ENCODE measurements around the gene TBC1D10B. TPM values are rescaled to one million over a fixed set of nuclear protein-coding genes. Genes with fewer than 3 reads are reported as not detected.
"Not testable (repeated sequence)": the region's sequence is repeated elsewhere in the genome, so short reads cannot be mapped to it uniquely, and the experiment has no call there.

The TBC1D10B gene
- total RNA-seq, 6 experiments from 2014 or later, result 44.6 to 51.6 (median 46.3) TPM

DNA sequence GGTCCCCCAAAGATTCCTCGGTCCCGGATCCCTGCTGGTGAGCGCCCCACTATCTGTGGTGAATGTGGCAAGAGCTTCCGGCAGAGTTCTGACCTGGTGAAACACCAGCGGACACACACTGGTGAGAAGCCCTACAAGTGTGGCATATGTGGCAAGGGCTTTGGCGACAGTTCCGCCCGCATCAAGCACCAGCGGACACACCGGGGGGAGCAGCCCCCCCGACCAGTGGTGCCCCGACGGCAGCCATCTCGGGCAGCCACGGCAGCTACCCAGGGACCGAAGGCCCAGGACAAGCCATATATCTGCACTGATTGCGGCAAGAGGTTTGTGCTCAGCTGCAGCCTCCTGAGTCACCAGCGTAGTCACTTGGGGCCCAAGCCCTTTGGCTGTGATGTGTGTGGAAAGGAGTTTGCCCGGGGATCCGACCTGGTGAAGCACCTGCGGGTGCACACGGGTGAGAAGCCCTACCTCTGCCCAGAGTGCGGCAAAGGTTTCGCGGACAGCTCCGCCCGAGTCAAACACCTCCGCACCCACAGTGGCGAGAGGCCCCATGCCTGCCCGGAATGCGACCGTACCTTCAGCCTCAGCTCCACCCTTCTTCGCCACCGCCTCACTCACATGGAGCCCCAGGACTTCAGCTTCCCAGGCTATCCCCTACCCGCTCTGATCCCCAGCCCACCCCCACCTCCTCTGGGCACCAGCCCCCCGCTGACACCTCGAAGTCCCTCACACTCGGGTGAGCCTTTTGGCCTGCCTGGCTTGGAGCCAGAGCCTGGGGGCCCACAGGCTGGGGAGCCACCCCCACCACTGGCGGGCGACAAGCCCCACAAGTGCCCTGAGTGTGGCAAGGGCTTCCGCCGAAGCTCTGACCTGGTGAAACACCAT, 27.7 kb upstream of the TBC1D10B start:
- H3K36me3 Mint-ChIP-seq (ENCODE audit: low read depth), result no peaks in the 10 kb centered on the region
- no peak for DNase-seq
- peaks cover 46% of the 10 kb centered on the region for H3K4me1 Mint-ChIP-seq (ENCODE audit: low read depth)
- TF ChIP-seq, protein P1, sequence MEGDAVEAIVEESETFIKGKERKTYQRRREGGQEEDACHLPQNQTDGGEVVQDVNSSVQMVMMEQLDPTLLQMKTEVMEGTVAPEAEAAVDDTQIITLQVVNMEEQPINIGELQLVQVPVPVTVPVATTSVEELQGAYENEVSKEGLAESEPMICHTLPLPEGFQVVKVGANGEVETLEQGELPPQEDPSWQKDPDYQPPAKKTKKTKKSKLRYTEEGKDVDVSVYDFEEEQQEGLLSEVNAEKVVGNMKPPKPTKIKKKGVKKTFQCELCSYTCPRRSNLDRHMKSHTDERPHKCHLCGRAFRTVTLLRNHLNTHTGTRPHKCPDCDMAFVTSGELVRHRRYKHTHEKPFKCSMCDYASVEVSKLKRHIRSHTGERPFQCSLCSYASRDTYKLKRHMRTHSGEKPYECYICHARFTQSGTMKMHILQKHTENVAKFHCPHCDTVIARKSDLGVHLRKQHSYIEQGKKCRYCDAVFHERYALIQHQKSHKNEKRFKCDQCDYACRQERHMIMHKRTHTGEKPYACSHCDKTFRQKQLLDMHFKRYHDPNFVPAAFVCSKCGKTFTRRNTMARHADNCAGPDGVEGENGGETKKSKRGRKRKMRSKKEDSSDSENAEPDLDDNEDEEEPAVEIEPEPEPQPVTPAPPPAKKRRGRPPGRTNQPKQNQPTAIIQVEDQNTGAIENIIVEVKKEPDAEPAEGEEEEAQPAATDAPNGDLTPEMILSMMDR (IDR thresholded peaks at IDR 0.05), result no peak
- H3K27me3 Mint-ChIP-seq (ENCODE audit: insufficient read depth), result no peaks in the 10 kb centered on the region
- H3K4me3 Mint-ChIP-seq, result no peak overlapping the region
- no peak overlapping the region for H3K27ac Mint-ChIP-seq
- H3K9me3 Mint-ChIP-seq, result no peaks in the 10 kb centered on the region

DNA sequence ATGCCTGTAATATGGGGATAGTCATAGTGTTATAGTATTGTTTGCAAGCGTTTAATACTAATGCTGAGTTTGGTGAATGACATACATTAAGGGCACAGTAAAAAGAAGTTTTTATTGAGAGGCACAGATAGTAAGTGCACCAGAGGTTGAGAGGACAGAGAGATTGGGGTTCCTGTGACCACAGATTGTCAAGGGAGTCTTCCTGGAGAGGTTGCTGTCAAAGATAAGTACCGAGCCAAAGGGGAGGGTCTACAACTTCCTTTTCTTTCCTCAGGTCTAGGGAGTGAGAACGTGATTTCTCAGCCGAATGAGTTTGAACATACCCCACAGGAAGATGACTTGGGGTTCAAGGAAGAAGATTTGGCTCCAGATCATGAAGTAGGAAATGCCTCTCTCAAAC, 26.8 kb upstream of the TBC1D10B start:
- H3K4me1 Mint-ChIP-seq (ENCODE audit: low read depth), result peaks cover 46% of the 10 kb centered on the region
- no peak overlapping the region for H3K4me3 Mint-ChIP-seq
- no peak for DNase-seq
- no peak overlapping the region for H3K27ac Mint-ChIP-seq
- no peaks in the 10 kb centered on the region for H3K27me3 Mint-ChIP-seq (ENCODE audit: insufficient read depth)
- no peaks in the 10 kb centered on the region for H3K9me3 Mint-ChIP-seq
- TF ChIP-seq, protein P1 (IDR thresholded peaks at IDR 0.05), result no peak
- H3K36me3 Mint-ChIP-seq (ENCODE audit: low read depth), result no peaks in the 10 kb centered on the region

DNA sequence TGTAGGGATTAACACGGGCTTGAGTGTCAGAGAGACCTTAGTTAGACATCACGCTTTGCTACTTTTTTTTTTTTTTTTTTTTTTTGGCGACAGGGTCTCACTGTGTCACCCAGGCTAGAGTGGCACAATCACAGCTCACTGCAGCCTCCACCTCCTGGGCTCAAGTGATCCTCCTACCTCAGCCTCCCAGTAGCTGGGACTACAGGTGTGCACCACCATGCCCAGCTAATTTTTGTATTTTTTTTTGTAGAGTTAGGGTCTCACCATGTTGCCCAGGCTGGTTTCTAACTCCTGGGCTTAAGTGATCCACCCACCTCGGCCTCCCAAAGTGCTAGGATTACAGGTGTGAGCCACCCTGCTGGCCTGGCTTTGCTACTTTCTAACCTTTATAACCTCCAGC, 26.3 kb upstream of the TBC1D10B start:
- not testable (repeated sequence) for DNase-seq; H3K27me3 Mint-ChIP-seq (ENCODE audit: insufficient read depth); H3K27ac Mint-ChIP-seq; H3K36me3 Mint-ChIP-seq (ENCODE audit: low read depth); H3K9me3 Mint-ChIP-seq
- peak overlapping the region; percentile 89; the same call in 1 of the 2 replicates for H3K4me3 Mint-ChIP-seq
- peaks cover 42% of the 10 kb centered on the region for H3K4me1 Mint-ChIP-seq (ENCODE audit: low read depth)

DNA sequence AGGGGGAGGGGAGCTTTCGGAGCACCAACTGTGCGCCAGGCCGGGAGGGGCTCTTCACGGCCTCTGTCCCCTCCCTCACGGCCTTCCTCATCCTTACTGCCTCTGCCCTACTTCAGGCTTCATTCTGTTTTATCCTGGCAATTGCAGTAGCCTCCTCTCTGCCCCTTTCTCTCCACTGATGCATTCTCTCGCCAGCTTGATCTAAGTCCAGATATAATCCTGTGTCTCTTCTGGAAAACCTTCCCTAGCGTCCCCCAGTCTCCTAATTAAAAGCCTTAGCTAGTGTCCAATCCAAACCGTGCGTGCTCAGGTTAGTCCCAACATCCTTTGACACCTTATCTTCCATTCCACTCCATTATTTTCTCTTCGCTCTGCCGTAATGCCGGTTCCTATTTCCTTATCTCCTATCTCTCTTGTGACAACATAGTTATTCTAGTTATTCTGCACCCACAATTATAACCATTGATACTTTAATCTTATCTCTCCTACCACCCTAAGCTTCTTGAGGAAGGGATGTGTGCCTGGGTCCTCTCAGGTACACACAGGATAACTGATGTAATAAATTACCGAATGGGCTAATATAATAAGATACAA, 25.8 kb upstream of the TBC1D10B start:
- Mint-ChIP-seq H3K27me3 (ENCODE audit: insufficient read depth) (no peaks in the 10 kb centered on the region; the same call in 1 of the 2 replicates), H3K4me3 (peak overlapping the region; percentile 89), H3K36me3 (ENCODE audit: low read depth) (no peaks in the 10 kb centered on the region), H3K4me1 (ENCODE audit: low read depth) (peaks cover 38% of the 10 kb centered on the region), H3K27ac (peak overlapping the region; percentile 62), H3K9me3 (no peaks in the 10 kb centered on the region)
- no peak for DNase-seq
- TF ChIP-seq, protein P1 (IDR thresholded peaks at IDR 0.05), result no peak

DNA sequence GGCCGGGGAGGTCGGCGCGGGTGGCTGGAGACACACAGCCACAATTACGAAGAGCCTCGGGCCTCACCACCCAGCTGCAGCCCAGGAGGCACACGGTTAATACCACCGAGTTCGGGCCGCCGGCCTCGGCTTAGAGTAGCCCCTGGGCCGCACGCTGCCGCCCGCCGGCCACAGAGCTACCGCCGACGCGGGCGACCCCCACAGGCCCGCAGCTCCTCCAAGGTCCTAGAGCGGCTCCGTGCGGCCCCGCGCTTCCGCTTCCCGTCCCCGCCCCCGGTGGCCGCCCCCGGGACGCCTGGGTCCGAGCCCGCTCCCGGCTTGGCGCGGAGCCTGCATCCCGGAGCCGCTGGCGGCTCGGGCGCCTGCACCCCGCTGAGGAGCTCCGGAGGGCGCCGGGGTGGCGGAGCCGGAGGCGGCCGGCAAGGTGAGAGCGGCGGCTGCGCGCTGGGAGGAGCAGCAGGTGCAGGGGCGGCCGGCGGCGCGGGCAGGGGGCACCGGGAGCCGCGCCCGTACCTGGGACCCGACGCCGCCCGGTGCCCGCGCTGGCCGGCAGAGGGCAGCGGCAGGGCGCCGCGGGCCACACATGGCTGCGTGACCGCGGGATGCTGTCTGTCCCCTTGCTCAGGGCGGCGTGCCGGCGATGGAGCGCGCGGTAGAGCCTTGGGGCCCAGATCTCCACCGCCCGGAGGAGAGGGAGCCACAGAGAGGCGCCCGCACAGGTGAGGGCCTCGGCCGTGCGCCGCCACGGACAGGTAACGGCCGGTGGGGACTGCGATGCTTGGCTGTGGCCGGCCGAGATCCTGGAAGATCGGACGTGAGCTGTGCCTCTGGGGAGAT, 25.1 kb upstream of the TBC1D10B start, which contains the start of gene ZNF48:
ZNF48 (plus strand) TSS at position 266 of the 837 bp plus-strand sequence; CDS start at position 641, 375 bp downstream.
- TF ChIP-seq, protein P1 (IDR thresholded peaks at IDR 0.05), result peak; percentile 58; the same call in 1 of the 2 replicates
- Mint-ChIP-seq H3K36me3 (ENCODE audit: low read depth) (no peaks in the 10 kb centered on the region), H3K27ac (peak within 1 kb of the TSS; percentile 91), H3K9me3 (no peaks in the 10 kb centered on the region), H3K4me3 (peak within 1 kb of the TSS; percentile 91), H3K27me3 (ENCODE audit: insufficient read depth) (no peaks in the 10 kb centered on the region; the same call in 1 of the 2 replicates), H3K4me1 (ENCODE audit: low read depth) (peaks cover 38% of the 10 kb centered on the region)
- peak; percentile 77 for DNase-seq

Data from HFFc6 (cell line).